Body of pancreas (tissue), 4 donors: ENCODE data around the gene PLCB1. TPM values are rescaled to one million over a fixed set of nuclear protein-coding genes. Genes with fewer than 3 reads are reported as not detected.

Source experiments
- ATAC-seq: fragments of 150-250 bp; one replicate; pipeline ENCODE4 v1.9.1; 2016
- DNase-seq, 4 donors: peaks; one replicate each; pipeline ENCODE4 v3.0.0-alpha.2; 2019
- H3K27ac ChIP-seq, 4 donors: fragments of 200-600 bp; sonication (generic); 1 replicate in 3 of 4; 2 replicates in 1 of 4; pipeline versions ENCODE4 v1.5.1 to v1.6.1; 2016 to 2019; ENCODE audit warnings: mild to moderate bottlenecking in 1 of 4, mixed read lengths in 1 of 4, moderate library complexity in 1 of 4
- H3K27me3 ChIP-seq, 2 donors: fragments of 200-600 bp; sonication (generic); one replicate each; pipeline ENCODE4 v1.6.0; 2016; ENCODE audit warnings: mild to moderate bottlenecking in 1 of 2
- H3K36me3 ChIP-seq, 2 donors: fragments of 200-600 bp; sonication (generic); replicated peaks in 1 of 2; 2 replicates each; pipeline ENCODE4 v1.5.1; 2016; ENCODE audit warnings: low read depth in 2 of 2; ENCODE audit not compliant: insufficient read depth in 1 of 2
- H3K4me1 ChIP-seq: fragments of 200-600 bp; sonication (generic); one replicate; pipeline ENCODE4 v1.6.0; 2016
- H3K4me3 ChIP-seq, 2 donors: fragments of 200-600 bp; sonication (generic); 1 replicate in 1 of 2; 2 replicates in 1 of 2; pipeline ENCODE4 v1.5.1; 2016 to 2019
- H3K9me3 ChIP-seq, 3 donors: fragments of 200-600 bp; sonication (generic); 1 replicate in 2 of 3; 2 replicates in 1 of 3; pipeline ENCODE4 v1.5.1; 2016
- CTCF ChIP-seq, 7 experiments: fragments of 450-650 bp in 4 of 7; fragments of 200-600 bp in 3 of 7; sonication (generic) in 3 of 7; IDR thresholded peaks; one replicate each; pipeline ENCODE4 v1.5.1; 2016 to 2019; ENCODE audit warnings: antibody characterized with exemption in 7 of 7
- POLR2A ChIP-seq, 3 donors: fragments of 450-650 bp; IDR thresholded peaks; one replicate each; pipeline ENCODE4 v1.6.1; 2016; ENCODE audit warnings: antibody characterized with exemption in 3 of 3, mild to moderate bottlenecking in 2 of 3
- WGBS, 2 donors: methylation state at CpG; one replicate each; pipeline ENCODE4 v1.1.5; 2017; 5-methylcytosine and 5-hydroxymethylcytosine counted together
- intact Hi-C: fragments of 100-400 bp; cut with DNase I; formaldehyde crosslinking; loops from one replicate; pipeline ENCODE4 v1.15.1; 2023
- total RNA-seq, 2 donors: library from RNA; depleted of rRNA; stranded (reverse); fragments of >200 nt; gene quantifications; one replicate each; pipeline ENCODE4 v1.1.0, GENCODE V29; 2016

Gene PLCB1
- total RNA-seq, 2 donors from 2014 or later = 32.9 to 46.1 TPM

- peak in 1 of 4 donors; percentile 10 for DNase-seq
- ATAC-seq = peak; percentile 31
- Histone ChIP-seq H3K36me3 (no peaks in the 10 kb centered on the region), H3K4me1 (peaks cover 37% of the 10 kb centered on the region), H3K9me3 (no peaks in the 10 kb centered on the region), H3K27ac (peak overlapping the region in 2 of 4 donors; percentile 6 to 19), H3K27me3 (no peaks in the 10 kb centered on the region), H3K4me3 (no peak overlapping the region)
- WGBS, 2 donors = 20 to 23% methylated on average over 3 of the region's 3 CpGs
- no peak for TF ChIP-seq POLR2A (IDR thresholded peaks at IDR 0.05)
- peak in 1 of 7 experiments; percentile 4 for TF ChIP-seq CTCF (IDR thresholded peaks at IDR 0.05)
- intact Hi-C loops = no loop called here
Measured at GRCh38 chr20:8153281-8153908, 21.3 kb downstream of the PLCB1 start.

DNA sequence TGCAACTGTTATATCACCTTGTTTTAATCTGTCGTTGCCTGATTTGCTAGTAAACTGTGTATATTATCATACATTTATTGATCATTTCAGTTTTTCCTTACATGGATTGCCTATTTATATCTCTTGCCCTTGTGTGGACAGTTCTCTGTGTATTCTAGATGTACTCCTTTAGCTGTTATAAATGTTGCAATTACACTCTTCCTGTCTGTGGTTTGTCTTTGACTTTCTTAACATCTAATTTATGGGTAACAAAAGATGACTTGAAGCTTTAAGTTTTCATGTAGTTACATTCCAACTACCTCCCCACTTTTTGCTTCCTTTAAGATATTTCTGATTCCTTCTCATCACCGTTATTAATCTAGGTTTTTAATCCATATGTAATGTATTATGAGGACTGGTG lies 22.6 kb downstream of the PLCB1 start:
- Histone ChIP-seq H3K27me3 (no peaks in the 10 kb centered on the region), H3K4me1 (peaks cover 37% of the 10 kb centered on the region), H3K4me3 (no peak overlapping the region), H3K36me3 (no peaks in the 10 kb centered on the region), H3K9me3 (no peaks in the 10 kb centered on the region), H3K27ac (no peak overlapping the region)
- TF ChIP-seq POLR2A (IDR thresholded peaks at IDR 0.05) (no peak), CTCF (IDR thresholded peaks at IDR 0.05) (no peak)
- ATAC-seq (no peak), DNase-seq (no peak)
- 81 to 88% methylated on average over 2 of the region's 2 CpGs for WGBS, 2 donors
- intact Hi-C loops = no loop called here

DNA sequence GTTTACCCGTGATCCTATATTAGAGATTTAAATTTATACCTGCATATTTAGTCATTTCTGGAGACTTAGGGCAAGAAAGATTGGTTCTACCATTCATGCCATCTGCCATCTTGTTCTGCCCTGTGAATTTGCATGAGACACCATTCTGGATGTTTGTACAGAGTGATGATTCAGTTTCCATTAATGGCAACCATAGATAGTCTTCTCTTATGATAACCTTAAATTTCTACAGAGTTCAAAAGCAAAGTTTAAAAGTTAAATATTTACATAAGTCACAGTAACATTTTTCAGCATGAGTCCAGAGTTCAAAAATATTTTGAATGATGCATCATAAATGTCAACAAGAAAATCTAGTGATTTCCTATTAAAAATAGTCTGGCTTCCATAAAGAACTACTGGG lies 23.2 kb downstream of the PLCB1 start:
- intact Hi-C loops = no loop called here
- no peaks in the 10 kb centered on the region for H3K27me3 ChIP-seq
- peaks cover 37% of the 10 kb centered on the region for H3K4me1 ChIP-seq
- TF ChIP-seq CTCF (IDR thresholded peaks at IDR 0.05) (no peak), POLR2A (IDR thresholded peaks at IDR 0.05) (no peak)
- DNase-seq (no peak), ATAC-seq (peak; percentile 60)
- H3K9me3 ChIP-seq = no peaks in the 10 kb centered on the region
- 71 to 97% methylated on average over 1 of the region's 1 CpG for WGBS, 2 donors
- H3K36me3 ChIP-seq = no peaks in the 10 kb centered on the region
- peak overlapping the region in 1 of 4 donors; percentile 45 for H3K27ac ChIP-seq
- no peak overlapping the region for H3K4me3 ChIP-seq

DNA sequence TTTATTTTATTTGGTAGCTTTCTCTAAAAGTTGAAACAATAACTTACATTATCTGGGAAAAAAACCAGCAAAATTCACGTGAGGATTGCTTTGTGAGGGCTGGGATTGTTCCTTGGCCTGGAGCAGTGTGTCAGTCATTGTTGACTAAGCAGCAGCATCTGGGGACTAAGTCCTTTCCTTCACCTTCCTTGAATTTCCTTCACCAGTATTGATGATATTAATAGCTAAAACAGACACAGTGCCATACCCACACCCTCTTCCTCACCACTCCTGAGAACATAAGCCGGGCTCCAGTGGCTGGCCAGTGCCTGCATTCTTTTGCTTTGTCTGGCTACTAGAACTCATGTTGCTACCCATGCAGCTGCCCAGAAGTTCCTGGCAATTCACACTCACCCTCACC lies 23.7 kb downstream of the PLCB1 start:
- Histone ChIP-seq H3K36me3 (no peaks in the 10 kb centered on the region), H3K27ac (peak overlapping the region in 1 of 4 donors; percentile 45), H3K4me1 (peaks cover 37% of the 10 kb centered on the region), H3K4me3 (no peak overlapping the region), H3K27me3 (no peaks in the 10 kb centered on the region), H3K9me3 (no peaks in the 10 kb centered on the region)
- intact Hi-C loops = no loop called here
- ATAC-seq = peak; percentile 60
- WGBS, 2 donors = 55% methylated on average over 2 of the region's 2 CpGs
- DNase-seq = no peak
- no peak for TF ChIP-seq POLR2A (IDR thresholded peaks at IDR 0.05)
- no peak for TF ChIP-seq CTCF (IDR thresholded peaks at IDR 0.05)
